GM19463 (cell line): Measurements from ENCODE around the gene NDUFB8.

Experiments
- ATAC-seq: cut with Tn5 transposase; IDR thresholded peaks from one replicate; pipeline ENCODE4 v1.9.1; 2021; ENCODE audit warnings: mild to moderate bottlenecking, moderate library complexity; ENCODE audit not compliant: unreplicated experiment

Gene NDUFB8

DNA sequence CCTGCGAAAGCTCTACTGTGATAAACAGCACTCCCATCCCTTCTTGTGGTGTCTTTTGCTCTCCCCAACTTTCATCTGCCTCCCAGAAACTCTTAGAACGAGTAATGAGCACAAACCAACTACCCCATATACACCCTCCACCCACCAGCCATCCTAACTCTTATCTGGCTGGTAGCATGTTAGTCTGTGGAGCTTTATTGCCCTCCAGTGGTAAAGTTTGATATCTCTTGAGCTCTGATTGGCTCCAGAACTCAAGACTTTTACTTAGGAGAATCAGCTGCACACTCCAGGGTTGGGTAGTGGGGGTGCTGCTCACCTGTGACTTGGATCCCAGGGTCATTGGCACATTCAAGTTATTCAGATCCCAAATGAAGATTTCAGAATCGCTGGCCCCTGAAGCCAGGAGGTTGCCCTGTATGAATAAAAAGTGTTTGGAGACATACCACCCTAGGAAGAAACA is 20.9 kb downstream of the NDUFB8 start:
- ATAC-seq = peak; percentile 61

DNA sequence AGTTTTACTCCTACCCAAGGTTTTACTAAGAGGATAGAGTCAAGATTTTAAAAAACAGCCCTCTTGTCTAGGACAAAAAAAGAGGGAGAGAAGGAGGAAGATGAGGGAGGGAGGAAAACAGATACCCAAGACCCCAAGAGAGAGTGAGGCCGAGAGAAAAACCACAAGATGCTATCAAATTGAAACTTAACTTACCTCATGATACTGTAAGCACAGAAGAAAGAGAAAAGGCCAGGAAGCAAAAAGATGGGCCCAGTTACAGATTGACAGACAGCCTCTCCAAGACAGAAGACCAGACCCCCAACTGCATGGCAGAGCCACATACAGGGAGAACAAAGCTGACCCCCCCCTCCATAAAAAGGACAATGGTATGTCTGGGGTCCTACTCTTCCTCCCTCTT is 21.4 kb downstream of the NDUFB8 start:
- ATAC-seq = no peak

DNA sequence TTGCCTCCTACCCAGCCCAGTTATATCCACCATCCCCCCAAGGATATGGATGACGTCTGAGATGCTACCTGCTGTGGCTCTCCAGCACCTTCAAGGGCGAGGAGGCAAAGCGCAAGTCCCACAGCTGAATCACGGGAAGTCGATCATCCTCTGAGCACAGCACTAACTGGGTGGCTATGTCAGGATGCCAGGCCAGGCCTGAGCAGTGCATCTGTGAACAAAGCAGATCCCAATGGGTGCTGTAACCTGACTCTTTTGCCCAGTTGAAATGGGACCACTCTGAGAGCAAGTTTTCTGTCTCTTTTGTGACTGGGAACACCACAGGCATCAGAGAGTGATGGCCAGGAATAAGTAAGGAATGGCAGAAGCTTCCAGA is 22.3 kb downstream of the NDUFB8 start:
- no peak for ATAC-seq

DNA sequence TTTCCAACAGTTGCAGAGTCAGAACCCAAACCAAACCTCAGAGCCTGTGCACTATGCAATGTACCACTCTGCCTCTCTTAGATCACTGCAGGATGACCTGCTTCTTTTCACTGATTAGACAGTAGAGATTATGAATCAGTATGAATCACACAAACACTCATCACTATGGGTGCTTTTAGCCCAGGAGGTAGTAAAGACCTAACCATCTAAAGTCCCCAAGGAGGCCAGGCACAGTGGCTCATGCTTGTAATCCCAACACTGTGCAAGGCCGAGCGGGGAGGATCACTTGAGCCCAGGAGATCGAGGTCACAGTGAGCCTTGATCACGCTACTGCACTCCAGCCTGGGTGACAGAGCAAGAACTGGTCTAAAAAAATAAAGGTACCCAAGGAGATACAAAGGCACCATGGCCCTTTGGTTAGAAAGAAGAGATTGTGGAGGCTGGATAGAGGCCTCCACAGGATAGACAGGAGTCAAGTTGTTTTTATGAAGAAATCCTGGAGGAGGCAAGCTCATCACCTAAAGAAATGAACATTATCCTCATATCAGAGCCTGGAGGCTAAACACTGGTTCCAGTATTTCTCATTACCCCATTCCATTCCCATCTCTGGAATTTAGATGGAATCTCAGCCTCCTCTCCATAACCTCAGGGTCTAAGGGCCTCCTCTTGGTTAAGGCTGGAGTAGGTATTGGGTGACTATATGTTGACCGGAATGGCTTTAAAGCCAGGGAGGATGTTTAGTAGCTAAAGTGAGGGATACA is 22.9 kb downstream of the NDUFB8 start:
- no peak for ATAC-seq

DNA sequence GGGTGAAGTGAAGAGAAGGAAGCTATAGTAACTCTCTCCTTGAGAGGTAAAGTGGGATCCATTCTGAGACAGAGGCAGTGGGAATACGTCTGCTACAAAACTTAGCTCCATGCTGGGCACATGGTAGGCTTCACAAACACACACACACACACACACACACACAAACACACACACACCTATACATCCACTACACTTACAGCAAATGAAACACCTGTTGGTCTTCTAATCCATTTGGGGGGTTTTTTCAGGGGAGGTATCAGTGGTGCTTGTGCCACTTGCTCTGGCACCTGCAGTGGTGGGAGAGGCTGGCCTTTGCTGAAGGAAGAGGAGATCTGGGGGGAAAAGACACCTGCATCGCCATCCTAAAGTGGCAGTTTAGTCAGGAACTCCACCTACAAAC is 24.5 kb downstream of the NDUFB8 start:
- ATAC-seq = no peak

DNA sequence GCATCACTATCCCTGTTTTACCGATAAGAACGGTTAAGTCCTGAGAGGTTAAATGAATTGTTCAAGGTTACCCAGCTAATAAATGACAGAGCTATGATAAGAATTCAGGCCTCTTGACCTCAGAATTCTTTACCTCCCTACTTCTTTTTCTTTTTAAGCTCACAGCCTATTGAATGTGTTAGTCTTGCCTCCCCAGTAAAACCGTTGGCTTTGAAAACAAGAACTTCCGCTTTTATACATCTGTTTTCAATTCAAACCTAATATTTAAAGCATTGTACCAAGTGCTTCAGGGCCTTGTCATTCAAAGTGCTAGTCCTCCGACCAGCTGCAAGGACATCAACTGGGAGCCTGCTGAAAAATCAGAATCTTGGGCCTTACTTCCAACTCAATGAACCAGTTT is 25.6 kb downstream of the NDUFB8 start:
- ATAC-seq = no peak

DNA sequence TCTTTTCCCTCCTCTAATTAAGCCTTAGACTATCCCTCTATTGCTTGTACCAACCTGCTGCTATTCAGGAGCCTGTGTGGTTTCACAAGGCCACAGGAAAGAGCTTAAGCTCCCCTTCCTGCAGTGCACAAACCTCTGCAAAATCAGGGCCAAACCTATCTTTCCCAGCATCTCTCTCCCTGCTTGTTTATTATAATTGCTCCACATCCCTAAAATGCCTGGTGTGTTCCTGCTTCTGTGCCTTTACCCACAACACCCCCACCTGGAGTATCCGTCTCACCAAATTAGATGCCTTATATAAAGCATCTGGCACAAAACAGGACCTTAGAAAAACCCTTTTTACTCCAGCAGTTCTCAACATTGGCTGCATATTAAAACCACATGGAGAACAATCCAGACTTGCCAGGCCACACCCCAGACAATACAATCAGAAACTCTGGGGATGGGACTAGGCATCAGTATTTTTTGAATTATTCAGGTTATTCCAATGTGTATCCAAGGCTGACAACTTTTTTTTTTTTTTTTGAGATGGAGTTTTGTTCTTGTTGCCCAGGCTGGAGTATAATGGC is 26.7 kb downstream of the NDUFB8 start:
- no peak for ATAC-seq

DNA sequence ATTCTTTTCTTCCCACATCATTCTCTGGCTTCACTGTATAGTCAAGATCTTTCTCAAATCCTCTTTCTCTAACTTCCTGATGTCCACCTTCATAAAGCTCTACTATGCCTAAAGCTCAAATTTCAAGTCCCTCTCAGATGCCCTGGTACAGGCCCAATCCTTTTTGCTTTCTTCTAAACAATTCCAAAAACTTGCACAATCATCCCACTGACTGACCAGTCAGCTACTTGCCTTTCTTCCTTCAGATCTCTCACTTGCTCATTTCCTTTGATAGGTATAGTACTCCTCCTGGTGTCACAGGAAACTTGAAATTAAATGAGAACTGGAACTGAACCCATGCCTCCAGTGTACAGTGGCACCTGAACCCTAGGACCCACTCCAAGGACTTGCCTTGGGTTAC is 28.2 kb downstream of the NDUFB8 start:
- no peak for ATAC-seq

DNA sequence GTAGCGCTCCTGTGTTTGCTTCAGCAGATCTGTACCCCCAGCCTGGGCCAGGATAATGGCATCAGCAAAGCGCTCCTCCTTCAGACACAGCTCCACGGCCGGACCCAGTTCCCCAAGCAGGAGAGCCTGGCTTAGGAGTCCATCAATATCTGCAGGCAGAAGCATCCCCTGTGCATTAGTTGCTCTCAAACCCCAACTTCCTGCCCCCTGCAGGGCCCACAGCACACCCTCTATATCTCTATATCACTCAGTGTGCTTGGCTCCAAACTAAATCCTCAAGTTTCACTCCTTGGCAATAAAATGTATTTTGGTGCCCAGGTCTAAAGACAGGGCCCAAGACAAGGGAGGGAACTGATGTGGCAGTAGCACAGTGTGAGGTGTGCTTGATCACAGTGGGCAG is 31.6 kb downstream of the NDUFB8 start:
- no peak for ATAC-seq

DNA sequence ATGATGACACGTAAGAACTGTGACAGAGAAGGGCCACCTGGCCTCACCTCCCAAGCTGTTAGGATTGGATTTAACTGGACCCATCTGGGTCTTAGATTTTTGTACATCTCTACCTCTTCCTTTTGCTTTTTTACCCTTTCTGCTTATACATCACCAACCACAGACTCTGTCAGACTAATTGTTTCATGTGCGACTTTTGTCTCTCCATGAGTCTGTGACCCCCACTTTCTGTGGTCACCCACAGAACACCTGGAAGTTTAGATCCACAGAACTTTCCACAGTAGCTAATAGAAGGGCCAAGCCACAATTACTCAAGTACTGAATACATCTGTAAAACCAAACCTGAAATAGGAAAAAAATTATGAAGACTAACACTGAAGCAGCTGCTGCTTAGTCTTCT is 33.1 kb downstream of the NDUFB8 start:
- no peak for ATAC-seq

DNA sequence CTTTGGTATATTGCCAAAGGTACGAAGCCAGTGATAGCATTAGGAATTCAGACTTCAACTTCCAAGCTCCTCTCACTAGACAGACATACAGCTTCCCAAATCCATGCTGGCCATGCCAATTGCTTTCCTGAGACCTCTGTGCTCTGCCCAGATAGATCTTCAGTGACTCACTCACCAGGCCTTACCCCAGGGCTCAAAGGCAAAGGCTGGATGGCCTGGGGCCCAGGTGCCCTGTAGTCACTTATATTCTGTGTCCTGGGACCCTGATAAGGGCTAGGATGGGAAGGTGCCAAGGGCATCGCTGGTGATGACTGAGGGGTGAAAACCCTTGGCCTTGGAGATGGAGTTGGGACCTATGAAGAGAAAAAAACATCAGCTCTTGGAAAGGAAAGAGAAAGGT is 39.1 kb downstream of the NDUFB8 start:
- ATAC-seq = no peak

DNA sequence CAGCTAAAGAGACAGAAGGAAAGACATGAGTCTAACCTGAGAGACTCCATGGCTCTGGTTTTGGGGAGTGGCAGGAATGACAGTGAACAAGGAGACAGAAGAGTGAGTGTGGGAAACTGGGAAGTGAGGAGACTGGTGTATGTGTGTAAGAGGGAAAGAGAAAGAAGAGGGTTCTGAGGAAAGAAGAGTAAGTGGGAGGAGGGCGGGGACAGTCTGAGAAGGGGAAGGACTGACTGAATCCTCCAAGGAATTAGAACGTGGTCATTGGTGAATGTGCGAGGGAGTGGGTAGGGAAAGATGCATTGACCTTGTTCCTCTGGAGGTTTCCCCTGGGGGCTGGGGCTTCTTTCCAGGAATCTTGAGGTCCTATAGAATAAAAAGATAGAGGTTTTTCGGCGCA is 40.3 kb downstream of the NDUFB8 start:
- no peak for ATAC-seq

DNA sequence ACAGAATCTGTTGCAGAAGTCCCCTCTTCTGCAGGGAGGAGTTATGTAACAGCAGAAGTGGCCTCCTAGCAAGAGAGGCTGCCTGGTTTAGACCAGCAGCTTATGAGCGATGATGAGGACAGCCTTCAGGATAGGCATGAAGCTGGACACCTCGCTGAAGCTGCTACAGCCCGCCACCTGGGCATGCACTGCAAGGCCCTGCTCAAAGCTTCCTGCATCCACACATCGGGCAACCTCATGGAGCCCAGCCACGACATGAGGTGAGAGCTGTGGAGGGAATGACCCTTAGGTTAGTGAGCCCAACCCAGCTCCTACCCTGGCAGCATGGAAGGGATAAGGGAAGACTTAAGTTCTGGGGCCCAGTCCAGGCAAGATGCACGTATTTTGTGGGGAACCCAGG is 42.1 kb downstream of the NDUFB8 start:
- no peak for ATAC-seq

DNA sequence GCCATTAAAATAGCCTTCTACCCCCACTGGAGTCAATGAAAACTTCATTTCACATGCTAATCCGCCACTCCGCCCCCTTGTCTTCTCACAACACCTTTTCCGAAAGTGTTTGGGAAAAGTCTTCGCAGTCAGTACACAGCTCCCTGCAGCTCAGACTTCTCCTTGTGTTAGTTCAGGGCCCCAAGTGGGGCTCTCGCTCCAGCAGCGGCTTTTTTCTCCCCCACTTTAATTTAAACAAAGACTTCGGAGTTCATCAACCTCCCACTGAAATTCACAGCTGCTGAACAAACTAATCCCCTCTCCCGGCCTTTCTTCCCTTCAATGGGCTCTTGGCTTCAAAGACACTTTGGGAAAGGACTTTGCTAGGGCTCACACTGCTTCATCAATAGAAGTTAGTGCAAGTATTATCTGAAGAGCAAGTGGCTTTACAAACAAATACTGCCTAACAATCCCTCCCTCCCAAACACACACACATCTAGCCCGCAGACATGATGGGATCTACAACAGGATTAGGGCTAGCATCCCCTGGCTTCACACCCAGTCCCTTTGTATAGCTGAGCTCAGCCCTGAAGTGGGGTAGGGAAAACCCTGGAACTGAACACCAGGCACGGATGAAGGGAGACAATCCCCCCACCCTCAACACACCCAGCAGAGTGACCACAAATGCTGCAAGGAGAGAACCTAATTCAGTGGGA is 43.7 kb downstream of the NDUFB8 start:
- ATAC-seq = no peak

DNA sequence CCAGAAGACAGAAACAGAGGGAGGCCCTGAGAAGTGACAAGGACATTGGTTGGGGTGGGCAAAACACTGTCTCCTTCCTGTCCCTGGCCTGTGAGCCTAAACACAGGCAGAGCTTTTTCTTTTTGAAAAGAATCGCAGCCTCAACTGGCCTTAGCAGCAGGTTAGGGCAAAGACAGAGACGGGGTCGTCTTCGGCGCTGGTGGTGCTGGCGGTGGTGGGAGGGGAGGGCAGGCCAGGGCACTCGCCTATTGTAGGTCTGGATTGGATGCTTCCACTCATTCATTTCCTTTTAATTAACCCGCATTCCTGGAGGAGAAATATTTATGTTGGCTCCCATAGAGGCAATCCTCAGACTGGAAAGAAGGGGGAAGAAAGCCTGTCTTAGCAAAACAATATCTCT is 44.3 kb downstream of the NDUFB8 start:
- no peak for ATAC-seq

DNA sequence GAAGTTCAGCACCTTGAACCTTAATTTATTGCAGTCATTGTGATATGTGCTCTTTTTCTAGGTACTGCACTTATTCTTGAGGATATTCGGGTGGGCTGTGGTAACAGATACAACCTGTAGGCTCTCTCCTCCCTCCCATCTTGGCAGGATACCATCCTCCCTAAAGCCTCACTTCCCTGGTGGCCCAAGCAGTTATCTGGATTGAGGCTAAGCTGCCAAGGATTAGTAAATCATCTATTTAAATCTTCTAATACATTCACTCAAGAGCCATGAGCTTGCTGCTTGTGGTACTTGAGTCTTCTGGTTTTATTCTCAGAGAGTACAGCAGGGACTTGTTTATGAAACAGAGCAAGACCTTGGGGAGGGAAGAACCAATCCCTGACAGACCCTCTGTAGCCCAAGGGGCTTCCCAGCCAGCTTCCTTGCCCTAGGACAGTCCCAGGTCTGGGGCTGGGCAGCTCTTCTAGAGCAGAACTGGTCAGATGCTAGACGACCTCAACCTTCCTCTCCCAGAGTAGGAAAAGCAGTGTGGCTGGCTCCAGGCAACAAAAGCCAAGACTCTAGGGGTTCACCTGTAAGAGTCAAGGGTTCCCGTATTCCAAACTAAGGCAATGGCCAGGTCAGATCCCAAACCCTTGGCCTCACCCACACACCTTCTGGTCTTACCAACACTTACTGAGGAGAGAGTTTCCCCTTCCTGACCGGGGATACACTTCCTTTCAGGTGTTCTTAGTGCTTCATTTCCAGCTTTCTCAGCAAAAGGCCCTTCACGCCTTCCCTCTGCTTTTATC is 45.6 kb downstream of the NDUFB8 start:
- no peak for ATAC-seq

DNA sequence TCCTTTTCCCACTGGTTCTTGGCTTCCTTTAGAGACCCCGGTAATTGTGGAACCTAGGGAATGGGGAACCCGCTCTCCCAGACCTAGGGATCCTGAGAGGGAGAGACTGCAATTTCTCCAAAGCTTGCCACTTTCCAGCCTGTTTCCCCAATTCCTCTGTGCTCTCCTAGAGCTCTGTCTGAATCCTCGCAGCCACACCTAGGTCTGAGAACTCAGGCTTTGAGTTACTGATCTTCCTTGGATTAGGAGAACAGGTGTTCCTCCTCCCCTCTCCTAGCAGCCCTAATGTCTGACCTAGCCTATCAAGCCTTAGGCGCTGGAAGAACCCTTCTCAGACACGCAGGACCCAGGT is 46.9 kb downstream of the NDUFB8 start:
- ATAC-seq = no peak

DNA sequence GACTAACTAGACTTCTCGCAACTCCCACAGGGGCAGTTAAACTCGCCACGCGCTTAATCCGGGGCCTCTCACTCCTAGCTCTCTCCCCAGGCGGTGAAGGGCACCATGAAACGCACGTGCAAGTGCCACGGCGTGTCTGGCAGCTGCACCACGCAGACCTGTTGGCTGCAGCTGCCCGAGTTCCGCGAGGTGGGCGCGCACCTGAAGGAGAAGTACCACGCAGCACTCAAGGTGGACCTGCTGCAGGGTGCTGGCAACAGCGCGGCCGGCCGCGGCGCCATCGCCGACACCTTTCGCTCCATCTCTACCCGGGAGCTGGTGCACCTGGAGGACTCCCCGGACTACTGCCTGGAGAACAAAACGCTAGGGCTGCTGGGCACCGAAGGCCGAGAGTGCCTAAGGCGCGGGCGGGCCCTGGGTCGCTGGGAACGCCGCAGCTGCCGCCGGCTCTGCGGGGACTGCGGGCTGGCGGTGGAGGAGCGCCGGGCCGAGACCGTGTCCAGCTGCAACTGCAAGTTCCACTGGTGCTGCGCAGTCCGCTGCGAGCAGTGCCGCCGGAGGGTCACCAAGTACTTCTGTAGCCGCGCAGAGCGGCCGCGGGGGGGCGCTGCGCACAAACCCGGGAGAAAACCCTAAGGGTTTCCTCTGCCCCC is 47.4 kb downstream of the NDUFB8 start:
- ATAC-seq = peak; percentile 34

DNA sequence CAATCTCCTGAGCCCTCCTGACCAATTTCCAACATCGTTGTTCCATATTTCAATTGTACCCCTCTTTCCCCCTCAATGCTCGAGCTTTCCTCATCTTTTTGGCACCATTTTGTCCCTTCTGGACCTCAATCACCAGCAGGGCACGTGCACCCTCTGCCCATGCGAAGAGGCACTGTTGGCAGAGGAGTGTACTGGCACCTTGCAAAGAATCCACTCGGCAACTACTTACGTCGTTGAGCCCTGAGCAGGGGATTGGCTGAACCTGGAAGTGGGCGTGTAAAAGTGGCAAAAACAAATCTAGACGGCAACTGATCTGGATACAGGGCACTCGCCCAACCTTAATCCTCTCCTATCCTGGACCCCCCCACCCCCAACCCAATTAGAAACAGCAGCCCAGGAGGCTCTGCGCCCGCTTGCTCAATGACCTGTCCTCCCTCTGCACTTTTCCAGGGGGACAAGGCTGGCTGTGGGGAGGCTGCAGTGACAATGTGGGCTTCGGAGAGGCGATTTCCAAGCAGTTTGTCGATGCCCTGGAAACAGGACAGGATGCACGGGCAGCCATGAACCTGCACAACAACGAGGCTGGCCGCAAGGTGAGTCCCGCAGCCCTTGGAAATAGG is 48.1 kb downstream of the NDUFB8 start:
- ATAC-seq = peak; percentile 99

DNA sequence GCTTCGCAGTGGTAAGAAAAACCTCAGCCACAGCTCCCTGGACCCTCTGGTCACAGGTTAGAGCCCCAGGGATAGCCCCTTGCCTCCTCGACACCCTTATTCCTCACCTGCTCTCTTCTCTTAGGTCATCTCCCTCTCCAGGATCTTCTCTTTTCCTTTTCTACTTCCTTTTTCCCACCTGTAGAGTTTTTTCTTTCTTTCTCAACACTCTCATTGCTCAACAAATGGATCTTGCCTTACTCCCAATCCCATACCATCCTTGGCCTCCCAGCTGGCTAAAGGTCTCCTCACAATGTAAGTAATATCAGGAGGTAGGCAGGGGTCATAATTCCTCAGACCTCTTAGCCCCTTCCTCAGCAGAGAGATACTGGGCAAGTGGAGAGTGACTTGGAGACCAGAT is 49.7 kb downstream of the NDUFB8 start:
- ATAC-seq = no peak

DNA sequence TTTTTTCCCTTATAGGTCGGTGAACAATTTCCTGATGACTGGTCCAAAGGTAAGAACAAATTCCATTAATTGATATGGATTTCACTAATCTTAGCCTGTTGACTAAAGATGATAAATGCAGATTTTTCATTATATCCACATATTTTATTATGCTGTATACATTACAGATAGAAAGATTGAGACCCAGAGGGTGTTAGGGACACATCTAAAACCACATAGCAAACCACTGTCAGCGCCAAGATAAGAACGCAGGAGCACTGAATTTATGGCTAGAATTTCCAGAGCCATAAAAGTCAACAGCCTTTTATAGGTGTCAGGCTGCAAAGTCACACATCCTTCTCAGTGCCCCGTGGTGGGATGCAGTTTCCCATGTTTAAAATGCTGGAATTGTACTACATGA is 50.6 kb downstream of the NDUFB8 start:
- no peak for ATAC-seq
